CD4-positive, alpha-beta memory T cell (primary cell): Measurements from ENCODE around the gene ZNF664. TPM values are rescaled to one million over a fixed set of nuclear protein-coding genes. Genes with fewer than 3 reads are reported as not detected.

Experiments used
- CTCF ChIA-PET: fragments of 350-600 bp; sonication (Branson Sonifier 250); formaldehyde crosslinking; loops from one replicate; lab custom pipeline; 2021; ENCODE audit warnings: inconsistent platforms; ENCODE audit not compliant: partially characterized antibody; lab: Charles Lee
- POLR2A ChIA-PET: fragments of 350-600 bp; sonication (Branson Sonifier 250); formaldehyde crosslinking; loops from one replicate; lab custom pipeline; 2021; ENCODE audit not compliant: partially characterized antibody; lab: Charles Lee
- DNase-seq, 5 donors: peaks; one replicate each; pipeline versions ENCODE4 v3.0.0 to v3.0.0-alpha.2; 2020 to 2022; ENCODE audit warnings: mixed read lengths in 1 of 5
- H3K27ac ChIP-seq: one replicate; pipeline ENCODE4 v1.7.0; 2013; ENCODE audit warnings: low read depth, low read length
- H3K27me3 ChIP-seq: 2 replicates; pipeline ENCODE4 v1.7.0; 2013; ENCODE audit warnings: mild to moderate bottlenecking, low read length, moderate library complexity; ENCODE audit not compliant: insufficient read depth
- H3K36me3 ChIP-seq: 2 replicates; pipeline ENCODE4 v1.7.0; 2013; ENCODE audit warnings: mild to moderate bottlenecking, low read length, moderate library complexity; ENCODE audit not compliant: insufficient read depth
- H3K4me1 ChIP-seq: 2 replicates; pipeline ENCODE4 v1.7.0; 2013; ENCODE audit warnings: mild to moderate bottlenecking, low read length, moderate library complexity; ENCODE audit not compliant: insufficient read depth
- H3K4me3 ChIP-seq, 2 donors: one replicate each; pipeline ENCODE4 v1.7.0; 2013; ENCODE audit warnings: low read length in 2 of 2, mild to moderate bottlenecking in 1 of 2
- H3K9me3 ChIP-seq, 2 donors: one replicate each; pipeline ENCODE4 v1.7.0; 2013; ENCODE audit warnings: low read length in 2 of 2, control low read depth in 1 of 2; ENCODE audit not compliant: control insufficient read depth in 1 of 2
- H3K27ac Mint-ChIP-seq, 7 donors: one replicate each; pipeline ENCODE4 v1.8.0; 2020 to 2021; ENCODE audit warnings: mixed read lengths in 7 of 7, mild to moderate bottlenecking in 6 of 7, inconsistent platforms in 3 of 7, moderate library complexity in 3 of 7
- H3K27me3 Mint-ChIP-seq, 2 donors: one replicate each; pipeline ENCODE4 v1.8.0; 2020 to 2021; ENCODE audit warnings: mixed read lengths in 2 of 2
- H3K36me3 Mint-ChIP-seq, 2 donors: one replicate each; pipeline ENCODE4 v1.8.0; 2020 to 2021; ENCODE audit warnings: mixed read lengths in 2 of 2, inconsistent platforms in 1 of 2, mild to moderate bottlenecking in 1 of 2
- H3K4me1 Mint-ChIP-seq, 4 donors: one replicate each; pipeline ENCODE4 v1.8.0; 2020 to 2021; ENCODE audit warnings: mixed read lengths in 4 of 4, mild to moderate bottlenecking in 1 of 4
- H3K4me3 Mint-ChIP-seq, 8 donors: one replicate each; pipeline ENCODE4 v1.8.0; 2020 to 2021; ENCODE audit warnings: mixed read lengths in 8 of 8, mild to moderate bottlenecking in 7 of 8, moderate library complexity in 6 of 8, inconsistent platforms in 3 of 8
- H3K9me3 Mint-ChIP-seq, 8 donors: one replicate each; pipeline ENCODE4 v1.8.0; 2020 to 2021; ENCODE audit warnings: mixed read lengths in 8 of 8, mild to moderate bottlenecking in 5 of 8, inconsistent platforms in 3 of 8, moderate library complexity in 1 of 8
- intact Hi-C: fragments of 100-400 bp; cut with micrococcal nuclease; formaldehyde crosslinking; loops from one replicate; pipeline ENCODE4 v1.15.1; 2023
- polyA plus RNA-seq, 2 donors: library from polyadenylated mRNA; unstranded; fragments of 300-500 nt; fragmentation: Illumina TruSeq; gene quantifications; one replicate each; pipeline ENCODE4 v1.2.3, GENCODE V29; 2021
- total RNA-seq, 2 experiments: library from RNA; stranded (reverse); gene quantifications; one replicate each; pipeline ENCODE4 v1.2.3, GENCODE V29; 2021

The ZNF664 gene
- total and polyA plus RNA-seq, 4 experiments from 2014 or later, result 5.7 to 57.9 (median 32.6) TPM

- H3K4me1 ChIP-seq, result no peaks in the 10 kb centered on the region
- POLR2A ChIA-PET, result no interaction called here
Measured at GRCh38 chr12:124017064-124017463, 44.0 kb downstream of the ZNF664 start.

GRCh38 chr12:124018539-124018938 is 45.5 kb downstream of the ZNF664 start:
- intact Hi-C loops, result no loop called here
- no peak for DNase-seq
- no peak overlapping the region for H3K27ac Mint-ChIP-seq
- Histone ChIP-seq H3K4me1 (no peaks in the 10 kb centered on the region), H3K27me3 (no peaks in the 10 kb centered on the region), H3K9me3 (no peaks in the 10 kb centered on the region), H3K36me3 (no peaks in the 10 kb centered on the region), H3K27ac (no peak overlapping the region), H3K4me3 (no peak overlapping the region)
- ChIA-PET POLR2A (no interaction called here), CTCF (interaction anchor here (1.2 kb wide), 1 partner anchor 14 kb away, joined by 4 read pairs; no protein-coding TSS in a partner anchor)
- H3K4me1 Mint-ChIP-seq, result no peaks in the 10 kb centered on the region
- H3K9me3 Mint-ChIP-seq, result peaks cover 0 to 3% (median 0%) of the 10 kb centered on the region in 8 donors
- H3K27me3 Mint-ChIP-seq, result no peaks in the 10 kb centered on the region
- H3K4me3 Mint-ChIP-seq, result no peak overlapping the region
- peaks cover 6 to 8% of the 10 kb centered on the region in 2 donors for H3K36me3 Mint-ChIP-seq

More at GRCh38 chr12:124017064-124017463, 44.0 kb downstream of the ZNF664 start:
- Histone ChIP-seq H3K27me3 (no peaks in the 10 kb centered on the region), H3K27ac (no peak overlapping the region), H3K9me3 (no peaks in the 10 kb centered on the region), H3K4me3 (no peak overlapping the region), H3K36me3 (peaks cover 11% of the 10 kb centered on the region)
- H3K4me3 Mint-ChIP-seq, result no peak overlapping the region
- no peaks in the 10 kb centered on the region for H3K4me1 Mint-ChIP-seq
- DNase-seq, result no peak
- intact Hi-C loops, result no loop called here
- CTCF ChIA-PET, result interaction anchor here (1.0 to 2.4 kb wide), 2 partner anchors 11 to 20 kb away, joined by 3 to 6 read pairs; no protein-coding TSS in a partner anchor
- no peaks in the 10 kb centered on the region for H3K27me3 Mint-ChIP-seq
- peaks cover 0 to under 1% (median 0%) of the 10 kb centered on the region in 8 donors for H3K9me3 Mint-ChIP-seq
- H3K27ac Mint-ChIP-seq, result peak overlapping the region in 3 of 7 donors; percentile 4 to 23 (median 7)
- peaks cover 21% of the 10 kb centered on the region in 2 donors for H3K36me3 Mint-ChIP-seq

- no peak for DNase-seq
- Mint-ChIP-seq H3K36me3 (peaks cover 2 to 4% of the 10 kb centered on the region in 2 donors), H3K9me3 (peaks cover 0 to 5% (median 0%) of the 10 kb centered on the region in 8 donors), H3K4me1 (no peaks in the 10 kb centered on the region), H3K4me3 (no peak overlapping the region), H3K27me3 (no peaks in the 10 kb centered on the region), H3K27ac (peak overlapping the region in 1 of 7 donors; percentile 14)
- intact Hi-C loops, result no loop called here
- POLR2A ChIA-PET, result no interaction called here
- no peaks in the 10 kb centered on the region for H3K4me1 ChIP-seq
- no peaks in the 10 kb centered on the region for H3K36me3 ChIP-seq
- CTCF ChIA-PET, result interaction anchor here (1.2 kb wide), 1 partner anchor 13 kb away, joined by 4 read pairs; no protein-coding TSS in a partner anchor
- H3K27me3 ChIP-seq, result no peaks in the 10 kb centered on the region
- no peak overlapping the region for H3K27ac ChIP-seq
- no peaks in the 10 kb centered on the region for H3K9me3 ChIP-seq
- H3K4me3 ChIP-seq, result no peak overlapping the region
Measured at GRCh38 chr12:124019115-124019514, 46.1 kb downstream of the ZNF664 start.

GRCh38 chr12:124020514-124020949 is 47.5 kb downstream of the ZNF664 start:
- CTCF ChIA-PET, result no interaction called here
- DNase-seq, result no peak
- Mint-ChIP-seq H3K27me3 (no peaks in the 10 kb centered on the region), H3K27ac (peak overlapping the region in 4 of 7 donors; percentile 2 to 53 (median 28)), H3K36me3 (no peaks in the 10 kb centered on the region), H3K9me3 (peaks cover 0 to 5% (median 0%) of the 10 kb centered on the region in 8 donors), H3K4me1 (no peaks in the 10 kb centered on the region), H3K4me3 (no peak overlapping the region)
- Histone ChIP-seq H3K9me3 (no peaks in the 10 kb centered on the region), H3K4me3 (no peak overlapping the region), H3K4me1 (no peaks in the 10 kb centered on the region), H3K27me3 (no peaks in the 10 kb centered on the region), H3K27ac (no peak overlapping the region), H3K36me3 (no peaks in the 10 kb centered on the region)
- intact Hi-C loops, result no loop called here
- POLR2A ChIA-PET, result no interaction called here

GRCh38 chr12:124021007-124021406 is 48.0 kb downstream of the ZNF664 start:
- no peaks in the 10 kb centered on the region for H3K4me1 Mint-ChIP-seq
- DNase-seq, result no peak
- no peaks in the 10 kb centered on the region for H3K27me3 Mint-ChIP-seq
- Histone ChIP-seq H3K9me3 (no peaks in the 10 kb centered on the region), H3K4me3 (no peak overlapping the region), H3K4me1 (no peaks in the 10 kb centered on the region), H3K27ac (no peak overlapping the region), H3K36me3 (no peaks in the 10 kb centered on the region), H3K27me3 (no peaks in the 10 kb centered on the region)
- H3K36me3 Mint-ChIP-seq, result no peaks in the 10 kb centered on the region
- ChIA-PET POLR2A (no interaction called here), CTCF (no interaction called here)
- no peak overlapping the region for H3K4me3 Mint-ChIP-seq
- peaks cover 0 to 5% (median 0%) of the 10 kb centered on the region in 8 donors for H3K9me3 Mint-ChIP-seq
- H3K27ac Mint-ChIP-seq, result peak overlapping the region in 2 of 7 donors; percentile 2 to 10
- intact Hi-C loops, result no loop called here

GRCh38 chr12:124022161-124022560 is 49.1 kb downstream of the ZNF664 start:
- Histone ChIP-seq H3K4me1 (no peaks in the 10 kb centered on the region), H3K9me3 (no peaks in the 10 kb centered on the region), H3K4me3 (no peak overlapping the region), H3K27ac (no peak overlapping the region), H3K27me3 (no peaks in the 10 kb centered on the region), H3K36me3 (no peaks in the 10 kb centered on the region)
- no peak overlapping the region for H3K4me3 Mint-ChIP-seq
- ChIA-PET POLR2A (interaction anchor here (0.7 kb wide), 1 partner anchor 672 kb away, joined by 5 read pairs; no protein-coding TSS in a partner anchor), CTCF (no interaction called here)
- no peaks in the 10 kb centered on the region for H3K27me3 Mint-ChIP-seq
- H3K9me3 Mint-ChIP-seq, result peaks cover 0 to 5% (median 0%) of the 10 kb centered on the region in 8 donors
- H3K27ac Mint-ChIP-seq, result no peak overlapping the region
- intact Hi-C loops, result no loop called here
- no peaks in the 10 kb centered on the region for H3K4me1 Mint-ChIP-seq
- H3K36me3 Mint-ChIP-seq, result peaks cover 0 to under 1% of the 10 kb centered on the region in 2 donors
- DNase-seq, result no peak

- H3K27ac ChIP-seq, result no peak overlapping the region
- no peaks in the 10 kb centered on the region for H3K27me3 ChIP-seq
- POLR2A ChIA-PET, result no interaction called here
- Mint-ChIP-seq H3K4me3 (no peak overlapping the region), H3K9me3 (peaks cover 0 to 6% (median 0%) of the 10 kb centered on the region in 8 donors), H3K27me3 (no peaks in the 10 kb centered on the region), H3K4me1 (peaks cover 0 to 3% (median under 1%) of the 10 kb centered on the region in 4 donors), H3K27ac (peak overlapping the region in 2 of 7 donors; percentile 25 to 26), H3K36me3 (peaks cover 0 to 4% of the 10 kb centered on the region in 2 donors)
- H3K4me3 ChIP-seq, result no peak overlapping the region
- no peaks in the 10 kb centered on the region for H3K9me3 ChIP-seq
- H3K4me1 ChIP-seq, result no peaks in the 10 kb centered on the region
- no peaks in the 10 kb centered on the region for H3K36me3 ChIP-seq
- intact Hi-C loops, result no loop called here
- no peak for DNase-seq
- CTCF ChIA-PET, result interaction anchor here (1.4 kb wide), 1 partner anchor 11 kb away, joined by 4 read pairs; no protein-coding TSS in a partner anchor
Measured at GRCh38 chr12:124024263-124024678, 51.3 kb downstream of the ZNF664 start.
